ENCODE data around the gene LSR. TPM values are rescaled to one million over a fixed set of nuclear protein-coding genes. Genes with fewer than 3 reads are reported as not detected.

LSR gene
- total RNA-seq, 1 donor from 2014 or later = 1.0 TPM

DNA sequence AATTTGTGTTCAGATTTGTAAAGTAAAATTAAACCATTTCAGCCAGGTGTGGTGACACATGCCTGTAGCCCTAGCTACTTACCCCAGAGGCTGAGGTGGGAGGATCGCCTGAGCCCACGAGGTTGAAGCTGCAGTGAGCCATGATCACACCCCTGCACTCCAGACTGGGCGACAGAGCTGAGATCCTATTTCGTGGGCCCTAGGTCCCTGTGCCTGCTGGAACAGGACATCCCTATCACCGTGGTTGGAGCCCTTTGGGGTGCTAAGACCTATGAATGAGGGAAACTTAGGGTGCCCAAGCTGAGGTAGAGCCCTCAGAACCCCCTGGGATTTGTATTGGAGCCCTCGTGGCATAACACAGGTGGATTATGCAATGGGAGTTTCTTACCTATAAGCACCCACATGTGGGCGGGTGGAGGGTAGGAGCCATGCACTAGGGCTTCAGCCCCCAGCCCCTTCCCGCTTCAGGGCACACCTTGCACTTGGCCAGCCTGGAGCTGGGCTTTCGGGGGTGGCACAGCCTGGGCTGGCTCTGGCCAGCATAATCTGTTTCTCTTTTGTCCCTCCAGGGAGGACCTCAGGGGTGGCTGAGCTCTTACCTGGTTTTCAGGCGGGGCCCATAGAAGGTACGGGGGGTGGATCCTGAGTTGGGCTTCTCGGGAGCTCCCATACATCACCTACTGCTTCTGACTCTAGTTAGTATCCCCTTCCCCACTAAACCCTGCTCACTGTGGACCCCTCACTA, 12.7 kb downstream of the LSR start:
- Mint-ChIP-seq H3K9me3 (no peaks in the 10 kb centered on the region), H3K27ac (no peak overlapping the region), H3K27me3 (ENCODE audit: low read depth) (no peaks in the 10 kb centered on the region), H3K4me3 (ENCODE audit: low read depth) (no peak overlapping the region), H3K36me3 (ENCODE audit: low read depth) (peaks cover 10% of the 10 kb centered on the region), H3K4me1 (ENCODE audit: low read depth) (peaks cover 12% of the 10 kb centered on the region)
- intact Hi-C loops (cut with micrococcal nuclease) = no loop called here
- DNase-seq (ENCODE audit: low spot score) = no peak

DNA sequence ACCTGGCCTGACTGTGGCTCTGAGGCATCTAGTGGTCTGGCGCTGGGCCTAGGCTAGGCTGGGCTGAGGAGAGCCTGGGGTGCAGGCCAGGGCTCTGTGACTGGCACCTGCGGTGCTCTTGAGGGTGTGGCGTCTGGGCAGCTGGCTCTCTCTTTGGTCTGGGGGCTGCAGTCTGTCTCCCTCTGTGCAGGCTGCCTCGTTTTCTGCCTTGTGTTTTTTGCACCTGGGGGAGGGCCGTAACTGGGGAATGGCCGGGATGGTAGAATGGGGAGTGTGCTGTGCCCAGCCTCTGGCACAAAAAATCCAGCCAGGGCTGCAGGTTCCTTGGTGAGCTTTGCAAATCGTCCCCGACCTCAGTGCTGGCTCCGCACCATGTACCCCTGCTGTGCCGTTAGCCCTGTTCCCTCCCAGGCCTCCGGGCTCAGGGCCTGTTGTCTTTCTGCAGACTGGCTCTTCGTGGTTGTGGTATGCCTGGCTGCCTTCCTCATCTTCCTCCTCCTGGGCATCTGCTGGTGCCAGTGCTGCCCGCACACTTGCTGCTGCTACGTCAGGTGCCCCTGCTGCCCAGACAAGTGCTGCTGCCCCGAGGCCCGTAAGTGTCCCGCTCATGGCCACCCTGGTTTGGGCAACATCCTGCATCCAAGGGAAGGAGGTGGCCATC, 13.4 kb downstream of the LSR start:
- Mint-ChIP-seq H3K4me3 (ENCODE audit: low read depth) (no peak overlapping the region), H3K9me3 (no peaks in the 10 kb centered on the region), H3K36me3 (ENCODE audit: low read depth) (peaks cover 10% of the 10 kb centered on the region), H3K27me3 (ENCODE audit: low read depth) (no peaks in the 10 kb centered on the region), H3K4me1 (ENCODE audit: low read depth) (peaks cover 12% of the 10 kb centered on the region), H3K27ac (no peak overlapping the region)
- DNase-seq (ENCODE audit: low spot score) = no peak
- intact Hi-C loops (cut with micrococcal nuclease) = no loop called here

DNA sequence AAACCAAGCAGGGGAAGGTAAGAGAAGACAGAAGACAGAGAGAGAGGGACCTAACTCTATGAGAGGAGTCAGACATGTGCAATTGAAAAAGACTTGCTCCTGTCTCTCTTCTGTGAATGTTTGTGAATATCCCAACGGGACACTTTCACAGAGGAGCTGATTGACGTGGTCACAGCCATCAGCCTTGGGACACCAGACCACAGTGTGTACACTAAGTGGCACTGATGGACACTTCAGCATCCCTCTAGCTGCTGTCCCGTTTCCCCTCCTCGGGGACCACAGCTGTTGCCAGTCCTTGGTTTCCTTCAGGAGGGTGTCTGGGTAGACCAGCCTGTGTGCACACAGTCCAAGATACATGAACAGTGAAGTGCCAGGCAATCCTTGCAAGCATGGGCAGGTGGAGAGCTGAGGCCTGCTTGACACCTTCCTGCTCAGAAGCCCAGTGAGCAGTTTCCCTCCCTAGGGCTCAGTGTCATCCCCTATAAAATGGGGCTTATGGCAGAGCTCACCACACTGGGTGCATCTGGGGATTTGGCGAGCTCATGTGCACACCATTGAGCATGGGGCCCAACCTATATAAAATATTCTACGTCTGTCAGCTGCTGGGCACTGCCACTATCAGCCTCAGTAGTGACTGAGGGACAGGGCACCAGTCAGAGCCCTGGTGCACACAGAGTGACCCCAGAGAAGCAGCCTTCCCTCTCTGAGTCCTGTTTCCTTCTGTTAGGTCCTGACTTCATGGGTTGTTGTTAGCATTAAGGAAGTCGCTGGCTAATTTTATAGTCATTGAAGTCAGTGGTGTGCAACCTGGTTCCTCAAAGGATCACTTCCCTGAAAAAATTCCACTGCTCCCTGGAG, 15.7 kb downstream of the LSR start:
- no peak for DNase-seq (ENCODE audit: low spot score)
- Mint-ChIP-seq H3K27ac (peak overlapping the region; percentile 75), H3K36me3 (ENCODE audit: low read depth) (peaks cover 14% of the 10 kb centered on the region), H3K9me3 (no peaks in the 10 kb centered on the region), H3K27me3 (ENCODE audit: low read depth) (no peaks in the 10 kb centered on the region), H3K4me3 (ENCODE audit: low read depth) (no peak overlapping the region), H3K4me1 (ENCODE audit: low read depth) (peaks cover 8% of the 10 kb centered on the region)
- intact Hi-C loops (cut with micrococcal nuclease) = loop anchor here (5.0 kb wide), 4 partner anchors 57 to 453 kb away; partner anchors contain the start of genes FFAR1, FXYD7 and KMT2B

DNA sequence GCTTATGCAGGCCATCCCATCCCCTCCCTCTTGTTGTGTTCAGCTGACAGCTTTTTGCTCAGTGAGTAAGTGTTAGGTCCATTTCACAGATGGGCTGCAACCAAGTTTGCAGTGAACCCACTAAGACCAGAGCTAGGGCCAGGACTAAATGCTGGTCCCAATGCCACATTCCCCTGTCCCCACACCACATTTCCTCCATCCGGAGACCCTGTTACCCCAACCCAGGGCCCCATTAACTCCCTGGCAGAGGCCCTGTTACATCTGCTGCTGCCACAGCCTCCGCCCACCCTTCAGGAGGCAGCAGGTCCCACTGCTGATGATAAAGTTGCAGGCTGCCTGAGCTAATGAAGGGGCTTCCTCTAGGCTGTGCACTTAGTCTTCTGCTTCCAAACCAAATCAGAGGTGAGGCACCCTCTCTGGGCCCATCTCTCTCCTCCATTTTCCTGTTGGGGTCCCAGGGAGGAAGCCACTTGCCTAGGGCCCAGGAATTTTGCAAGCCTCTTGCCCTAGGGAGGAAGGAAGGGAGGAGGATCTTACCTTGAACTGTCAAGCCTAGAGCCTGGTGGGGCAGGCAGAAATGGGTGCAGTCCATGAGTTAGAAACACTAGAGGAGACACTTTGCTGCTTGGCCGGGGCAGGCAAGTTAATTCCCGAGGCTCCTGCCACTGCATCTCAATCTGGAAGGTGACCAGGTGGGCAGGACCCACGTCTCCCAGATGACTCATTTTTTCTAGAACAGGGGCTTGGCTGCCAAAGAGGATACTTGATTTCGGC, 16.5 kb downstream of the LSR start:
- intact Hi-C loops (cut with micrococcal nuclease) = loop anchor here (5.0 kb wide), 4 partner anchors 58 to 452 kb away; partner anchors contain the start of genes FFAR1, FXYD7 and KMT2B
- Mint-ChIP-seq H3K4me1 (ENCODE audit: low read depth) (peaks cover 8% of the 10 kb centered on the region), H3K27ac (peak overlapping the region; percentile 30), H3K36me3 (ENCODE audit: low read depth) (peaks cover 18% of the 10 kb centered on the region), H3K9me3 (no peaks in the 10 kb centered on the region), H3K4me3 (ENCODE audit: low read depth) (peak overlapping the region; percentile 82), H3K27me3 (ENCODE audit: low read depth) (no peaks in the 10 kb centered on the region)
- DNase-seq (ENCODE audit: low spot score) = no peak

DNA sequence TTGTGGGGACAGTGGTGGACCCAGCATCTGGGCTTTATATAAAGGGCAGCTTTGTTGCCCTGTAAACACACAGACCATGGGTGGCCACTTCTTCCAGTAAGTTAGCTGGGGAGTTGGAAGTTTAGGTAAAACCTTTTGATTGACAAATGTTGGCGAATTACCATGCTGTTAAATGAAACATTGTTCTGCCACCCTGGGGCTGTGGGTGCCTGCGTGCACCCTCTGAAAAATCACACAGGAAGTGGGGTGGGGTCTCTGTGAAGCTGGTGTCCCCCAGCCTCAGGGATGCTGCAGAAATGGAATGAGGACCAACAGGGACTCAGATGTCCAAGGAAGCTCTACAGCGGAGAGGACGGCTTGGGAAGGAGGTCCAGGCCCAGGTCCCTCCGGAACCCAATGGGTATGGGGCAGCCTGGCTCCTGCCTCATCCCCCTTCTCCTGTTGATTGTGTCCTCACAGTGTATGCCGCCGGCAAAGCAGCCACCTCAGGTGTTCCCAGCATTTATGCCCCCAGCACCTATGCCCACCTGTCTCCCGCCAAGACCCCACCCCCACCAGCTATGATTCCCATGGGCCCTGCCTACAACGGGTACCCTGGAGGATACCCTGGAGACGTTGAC, 17.2 kb downstream of the LSR start:
- intact Hi-C loops (cut with micrococcal nuclease) = loop anchor here (5.0 kb wide), 4 partner anchors 59 to 451 kb away; partner anchors contain the start of genes FFAR1, FXYD7 and KMT2B
- peaks cover 8% of the 10 kb centered on the region for H3K4me1 Mint-ChIP-seq (ENCODE audit: low read depth)
- no peak for DNase-seq (ENCODE audit: low spot score)

DNA sequence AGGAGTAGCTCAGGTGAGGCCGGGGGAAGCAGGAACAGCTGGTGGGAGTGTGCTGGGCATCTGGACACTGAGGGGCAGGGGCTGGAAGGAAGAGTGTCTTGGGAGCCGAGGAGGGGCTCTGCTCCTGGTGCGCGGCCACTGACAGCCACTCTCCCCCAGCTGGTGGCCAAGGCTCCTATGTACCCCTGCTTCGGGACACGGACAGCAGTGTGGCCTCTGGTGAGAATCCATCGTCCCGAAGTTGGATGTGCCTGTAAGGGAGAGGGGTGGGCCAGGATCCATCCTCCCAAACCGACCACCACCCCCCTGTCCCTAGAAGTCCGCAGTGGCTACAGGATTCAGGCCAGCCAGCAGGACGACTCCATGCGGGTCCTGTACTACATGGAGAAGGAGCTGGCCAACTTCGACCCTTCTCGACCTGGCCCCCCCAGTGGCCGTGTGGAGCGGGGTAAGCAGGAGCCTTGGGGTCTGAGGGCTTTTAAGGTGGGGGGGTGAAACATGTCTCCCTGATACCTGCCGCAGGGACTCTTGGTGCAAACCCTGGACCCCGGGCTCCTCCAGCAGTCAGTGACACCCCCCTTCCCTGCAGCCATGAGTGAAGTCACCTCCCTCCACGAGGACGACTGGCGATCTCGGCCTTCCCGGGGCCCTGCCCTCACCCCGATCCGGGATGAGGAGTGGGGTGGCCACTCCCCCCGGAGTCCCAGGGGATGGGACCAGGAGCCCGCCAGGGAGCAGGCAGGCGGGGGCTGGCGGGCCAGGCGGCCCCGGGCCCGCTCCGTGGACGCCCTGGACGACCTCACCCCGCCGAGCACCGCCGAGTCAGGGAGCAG, 17.9 kb downstream of the LSR start:
- H3K4me1 Mint-ChIP-seq (ENCODE audit: low read depth) = peaks cover 8% of the 10 kb centered on the region
- DNase-seq (ENCODE audit: low spot score) = no peak
- H3K36me3 Mint-ChIP-seq (ENCODE audit: low read depth) = peaks cover 32% of the 10 kb centered on the region
- intact Hi-C loops (cut with micrococcal nuclease) = loop anchor here (5.0 kb wide), 4 partner anchors 59 to 451 kb away; partner anchors contain the start of genes FFAR1, FXYD7 and KMT2B
- H3K27me3 Mint-ChIP-seq (ENCODE audit: low read depth) = no peaks in the 10 kb centered on the region
- no peaks in the 10 kb centered on the region for H3K9me3 Mint-ChIP-seq
- peak overlapping the region; percentile 93 for H3K4me3 Mint-ChIP-seq (ENCODE audit: low read depth)
- peak overlapping the region; percentile 91 for H3K27ac Mint-ChIP-seq

More for the DNA sequence above, 17.2 kb downstream of the LSR start:
- Mint-ChIP-seq H3K36me3 (ENCODE audit: low read depth) (peaks cover 25% of the 10 kb centered on the region), H3K27me3 (ENCODE audit: low read depth) (no peaks in the 10 kb centered on the region), H3K4me3 (ENCODE audit: low read depth) (peak overlapping the region; percentile 82), H3K9me3 (no peaks in the 10 kb centered on the region), H3K27ac (peak overlapping the region; percentile 81)

DNA sequence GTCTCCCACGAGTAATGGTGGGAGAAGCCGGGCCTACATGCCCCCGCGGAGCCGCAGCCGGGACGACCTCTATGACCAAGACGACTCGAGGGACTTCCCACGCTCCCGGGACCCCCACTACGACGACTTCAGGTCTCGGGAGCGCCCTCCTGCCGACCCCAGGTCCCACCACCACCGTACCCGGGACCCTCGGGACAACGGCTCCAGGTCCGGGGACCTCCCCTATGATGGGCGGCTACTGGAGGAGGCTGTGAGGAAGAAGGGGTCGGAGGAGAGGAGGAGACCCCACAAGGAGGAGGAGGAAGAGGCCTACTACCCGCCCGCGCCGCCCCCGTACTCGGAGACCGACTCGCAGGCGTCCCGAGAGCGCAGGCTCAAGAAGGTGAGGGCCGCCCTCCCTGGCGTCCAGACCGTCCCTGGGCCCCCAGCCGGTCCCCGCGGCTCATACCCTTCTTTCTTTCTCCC, 18.6 kb downstream of the LSR start:
- intact Hi-C loops (cut with micrococcal nuclease) = loop anchor here (5.0 kb wide), 4 partner anchors 60 to 450 kb away; partner anchors contain the start of genes FFAR1, FXYD7 and KMT2B
- peak overlapping the region; percentile 91 for H3K27ac Mint-ChIP-seq
- no peak for DNase-seq (ENCODE audit: low spot score)

DNA sequence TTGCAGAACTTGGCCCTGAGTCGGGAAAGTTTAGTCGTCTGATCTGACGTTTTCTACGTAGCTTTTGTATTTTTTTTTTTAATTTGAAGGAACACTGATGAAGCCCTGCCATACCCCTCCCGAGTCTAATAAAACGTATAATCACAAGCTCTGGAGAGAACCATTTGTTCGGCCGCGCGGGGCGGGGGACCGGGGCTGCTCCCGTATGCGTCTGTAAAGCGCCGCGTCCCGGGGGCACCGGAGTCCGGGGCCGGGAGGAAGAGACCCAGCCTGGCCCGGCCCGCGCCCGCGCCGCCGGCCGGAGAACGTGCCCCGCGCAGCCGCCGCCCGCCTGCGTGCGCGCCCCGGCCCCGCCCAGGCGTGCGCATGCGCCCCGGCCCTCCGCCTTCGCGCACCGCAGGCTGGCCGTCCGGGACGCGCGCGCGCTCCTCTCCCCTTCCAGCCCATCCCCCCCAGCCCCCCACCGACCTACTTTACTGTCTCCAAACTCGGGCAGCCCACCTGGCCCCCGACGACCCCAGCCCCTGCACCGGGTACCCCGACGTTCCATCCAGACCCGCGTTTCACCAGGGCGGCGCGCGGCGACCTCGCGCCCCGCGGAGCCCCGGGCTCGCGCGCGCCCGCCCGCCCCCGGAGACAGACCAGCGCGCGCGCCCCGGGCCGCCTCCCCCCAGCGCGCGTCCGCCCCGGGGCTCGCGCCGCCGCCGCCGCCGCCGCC, 19.2 kb downstream of the LSR start:
- Mint-ChIP-seq H3K9me3 (no peaks in the 10 kb centered on the region), H3K27ac (peak overlapping the region; percentile 91), H3K4me3 (ENCODE audit: low read depth) (peak overlapping the region; percentile 93)

More for the DNA sequence above, 18.6 kb downstream of the LSR start:
- peaks cover 39% of the 10 kb centered on the region for H3K36me3 Mint-ChIP-seq (ENCODE audit: low read depth)
- no peaks in the 10 kb centered on the region for H3K9me3 Mint-ChIP-seq
- no peaks in the 10 kb centered on the region for H3K27me3 Mint-ChIP-seq (ENCODE audit: low read depth)
- H3K4me1 Mint-ChIP-seq (ENCODE audit: low read depth) = peaks cover 12% of the 10 kb centered on the region
- peak overlapping the region; percentile 93 for H3K4me3 Mint-ChIP-seq (ENCODE audit: low read depth)

DNA sequence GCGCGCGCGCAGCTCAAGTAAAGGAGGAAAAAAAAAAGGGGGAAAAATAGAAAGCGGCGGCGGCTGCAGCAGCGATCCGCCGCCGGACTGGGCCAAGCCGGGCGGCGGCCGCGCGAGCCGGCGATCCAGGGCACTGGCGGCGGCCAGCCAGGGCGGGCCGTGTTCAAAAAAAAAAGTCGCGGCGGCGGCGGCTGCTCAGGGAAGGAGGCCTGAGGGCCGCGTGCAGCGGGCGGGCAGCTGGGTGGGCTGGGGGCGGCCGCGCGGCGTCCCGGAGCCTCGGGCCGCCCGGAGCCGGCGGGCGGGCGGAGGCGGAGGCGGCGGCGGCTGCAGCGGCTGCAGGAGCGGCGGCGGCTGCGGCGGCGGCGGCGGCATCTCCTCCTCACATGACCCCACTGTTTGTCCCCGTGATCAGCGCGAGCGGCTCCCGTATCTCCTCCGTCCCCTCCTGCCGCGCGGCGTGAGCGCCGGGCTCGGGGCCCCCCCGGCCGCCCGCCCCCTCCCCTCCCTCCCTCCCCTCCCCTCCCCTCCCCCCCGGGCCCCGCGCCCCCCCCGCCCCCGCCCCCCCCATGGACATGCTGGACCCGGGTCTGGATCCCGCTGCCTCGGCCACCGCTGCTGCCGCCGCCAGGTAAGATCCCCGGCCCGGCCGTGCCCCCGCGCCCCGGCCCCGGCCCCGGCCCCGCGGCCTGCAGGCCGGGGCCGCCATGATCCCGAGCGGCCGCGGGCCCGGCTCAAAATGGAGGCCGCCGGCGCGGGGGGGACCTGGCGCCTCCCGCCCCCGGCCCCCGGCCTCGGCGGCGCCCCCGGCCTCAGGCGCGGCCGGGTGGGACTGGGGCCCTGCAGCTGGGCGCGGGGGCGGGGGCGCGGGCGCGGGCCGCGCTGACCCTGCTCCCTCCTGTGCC, 20.0 kb downstream of the LSR start, which contains the start of gene USF2:
TSS of gene USF2 (plus strand) at position 427 of the 902 bp plus-strand sequence. CDS start at position 567, 140 bp downstream.
- intact Hi-C loops (cut with micrococcal nuclease) = loop anchor here (2.0 to 5.0 kb wide), 5 partner anchors 61 to 449 kb away; partner anchors contain the start of genes FFAR1, FXYD5, FXYD7 and KMT2B
- DNase-seq (ENCODE audit: low spot score) = peak; percentile 60
- no peaks in the 10 kb centered on the region for H3K27me3 Mint-ChIP-seq (ENCODE audit: low read depth)

More for the DNA sequence above, 19.2 kb downstream of the LSR start:
- H3K36me3 Mint-ChIP-seq (ENCODE audit: low read depth) = peaks cover 42% of the 10 kb centered on the region
- intact Hi-C loops (cut with micrococcal nuclease) = loop anchor here (2.0 to 5.0 kb wide), 5 partner anchors 61 to 449 kb away; partner anchors contain the start of genes FFAR1, FXYD5, FXYD7 and KMT2B
- DNase-seq (ENCODE audit: low spot score) = peak; percentile 73
- peaks cover 12% of the 10 kb centered on the region for H3K4me1 Mint-ChIP-seq (ENCODE audit: low read depth)
- H3K27me3 Mint-ChIP-seq (ENCODE audit: low read depth) = no peaks in the 10 kb centered on the region

More for the DNA sequence above, 20.0 kb downstream of the LSR start, which contains the start of gene USF2:
- peak within 1 kb of the TSS; percentile 93 for H3K4me3 Mint-ChIP-seq (ENCODE audit: low read depth)
- H3K27ac Mint-ChIP-seq = peak within 1 kb of the TSS; percentile 91
- no peaks in the 10 kb centered on the region for H3K9me3 Mint-ChIP-seq
- peaks cover 12% of the 10 kb centered on the region for H3K4me1 Mint-ChIP-seq (ENCODE audit: low read depth)
- peaks cover 50% of the 10 kb centered on the region for H3K36me3 Mint-ChIP-seq (ENCODE audit: low read depth)

Data from activated T-helper 2 cell treated with anti-CD3 and anti-CD28 coated beads, Interferon-gamma antibody, Interleukin-2, Interleukin-4, amounts not matched to agents 10 μg/mL and 5 μg/mL and 100 μg/mL, durations not matched to agents 14 hours and 24 hours and 36 hours (primary cell).